IMR-90 (cell line): ENCODE data around the gene TBX15. TPM values are rescaled to one million over a fixed set of nuclear protein-coding genes. Genes with fewer than 3 reads are reported as not detected.

Experiments used
- ATAC-seq: fragments of 200-7000 bp; cut with Tn5 transposase; 2 replicates; pipeline ENCODE4 v1.9.1; 2020; ENCODE audit warnings: low read depth, mild to moderate bottlenecking, moderate library complexity
- BruUV-seq: library from RNA; stranded (reverse); fragments of 400-500 nt; replicated peaks from 2 replicates; lab custom pipeline; 2021; lab: Mats Ljungman, UMichigan
- CTCF ChIA-PET: fragments of 300-600 bp; formaldehyde crosslinking; extraction: SDS; loops from one replicate; lab custom pipeline; 2021; ENCODE audit warnings: antibody characterized with exemption; lab: Yijun Ruan, JAX
- POLR2A ChIA-PET: fragments of 300-600 bp; sonication (Branson Sonifier 250); formaldehyde crosslinking; loops from one replicate; lab custom pipeline; 2022; ENCODE audit warnings: antibody characterized with exemption; ENCODE audit not compliant: unreplicated experiment; lab: Charles Lee
- DNase-seq: peaks from one replicate; pipeline ENCODE4 v3.0.0; 2013
- H2AFZ ChIP-seq: replicated peaks from 2 replicates; pipeline ENCODE3; 2013; ENCODE audit warnings: low read length, mild to moderate bottlenecking; ENCODE audit not compliant: poor library complexity
- H2AK5ac ChIP-seq: 2 replicates; pipeline ENCODE4 v1.6.1; 2013; ENCODE audit warnings: low read depth, low read length, inconsistent platforms
- H2AK9ac ChIP-seq: replicated peaks from 2 replicates; pipeline ENCODE3; 2013; ENCODE audit warnings: mild to moderate bottlenecking, low read depth, low read length, moderate library complexity; ENCODE audit not compliant: poor library complexity
- H2BK120ac ChIP-seq: 2 replicates; pipeline ENCODE4 v1.6.1; 2013; ENCODE audit warnings: low read depth, low read length, inconsistent platforms
- H2BK15ac ChIP-seq: 3 replicates; pipeline ENCODE4 v1.6.1; 2013; ENCODE audit warnings: low read depth, low read length, inconsistent platforms
- H2BK20ac ChIP-seq: 2 replicates; pipeline ENCODE4 v1.6.1; 2013; ENCODE audit warnings: low read depth, mild to moderate bottlenecking, inconsistent platforms, low read length, moderate library complexity
- H2BK5ac ChIP-seq: 2 replicates; pipeline ENCODE4 v1.6.1; 2013; ENCODE audit warnings: mild to moderate bottlenecking, low read depth, low read length, inconsistent platforms; ENCODE audit not compliant: poor library complexity, severe bottlenecking
- H3K14ac ChIP-seq: replicated peaks from 2 replicates; pipeline ENCODE4 v1.6.1; 2013; ENCODE audit warnings: low read depth, low read length, inconsistent platforms
- H3K18ac ChIP-seq: 2 replicates; pipeline ENCODE4 v1.6.1; 2013; ENCODE audit warnings: low read depth, low read length, control low read depth
- H3K23ac ChIP-seq: 2 replicates; pipeline ENCODE4 v1.6.1; 2013; ENCODE audit warnings: low read depth, low read length, inconsistent platforms
- H3K27ac ChIP-seq: 2 replicates; pipeline ENCODE4 v1.5.1; 2013; ENCODE audit warnings: mild to moderate bottlenecking, control low read depth, low read length; ENCODE audit not compliant: insufficient read depth
- H3K27me3 ChIP-seq: 2 replicates; pipeline ENCODE4 v1.6.1; 2013; ENCODE audit warnings: low read length; ENCODE audit not compliant: control insufficient read depth, insufficient read depth
- H3K36me3 ChIP-seq: 2 replicates; pipeline ENCODE4 v1.6.1; 2013; ENCODE audit warnings: low read length, mixed read lengths; ENCODE audit not compliant: control insufficient read depth, insufficient read depth
- H3K4ac ChIP-seq: 2 replicates; pipeline ENCODE4 v1.6.1; 2013; ENCODE audit warnings: low read depth, low read length, inconsistent platforms
- H3K4me1 ChIP-seq: 2 replicates; pipeline ENCODE4 v1.6.1; 2013; ENCODE audit warnings: low read length, mixed read lengths; ENCODE audit not compliant: control insufficient read depth, insufficient read depth
- H3K4me2 ChIP-seq: 2 replicates; pipeline ENCODE4 v1.6.1; 2013; ENCODE audit warnings: low read depth, mild to moderate bottlenecking, control low read depth, low read length, moderate library complexity
- H3K4me3 ChIP-seq: 2 replicates; pipeline ENCODE4 v1.5.1; 2013; ENCODE audit warnings: low read depth, mild to moderate bottlenecking, control low read depth, low read length, moderate library complexity; ENCODE audit not compliant: insufficient read depth
- H3K56ac ChIP-seq: 2 replicates; pipeline ENCODE4 v1.6.1; 2013; ENCODE audit warnings: low read length, inconsistent platforms; ENCODE audit not compliant: insufficient read depth; ENCODE audit errors: extremely low read depth
- H3K79me1 ChIP-seq, 2 experiments: 2 replicates each; pipeline ENCODE4 v1.6.1; 2013; ENCODE audit warnings: low read length in 2 of 2, inconsistent platforms in 1 of 2, low read depth in 1 of 2
- H3K9ac ChIP-seq: 2 replicates; pipeline ENCODE4 v1.6.1; 2013; ENCODE audit warnings: low read depth, low read length, control low read depth
- H3K9me1 ChIP-seq: 2 replicates; pipeline ENCODE4 v1.6.1; 2013; ENCODE audit warnings: low read length, inconsistent platforms; ENCODE audit not compliant: insufficient read depth
- H3K9me3 ChIP-seq: 2 replicates; pipeline ENCODE4 v1.6.1; 2013; ENCODE audit warnings: low read length; ENCODE audit not compliant: control insufficient read depth, insufficient read depth
- H4K20me1 ChIP-seq: 2 replicates; pipeline ENCODE4 v1.6.1; 2013; ENCODE audit warnings: low read length, inconsistent platforms; ENCODE audit not compliant: insufficient read depth
- H4K5ac ChIP-seq: 2 replicates; pipeline ENCODE4 v1.6.1; 2013; ENCODE audit warnings: mild to moderate bottlenecking, low read depth, low read length, control low read depth
- H4K8ac ChIP-seq, 2 experiments: 2 replicates each; pipeline ENCODE4 v1.6.1; 2013; ENCODE audit warnings: low read depth in 2 of 2, low read length in 2 of 2, control low read depth in 1 of 2, inconsistent platforms in 1 of 2
- H4K91ac ChIP-seq: 2 replicates; pipeline ENCODE4 v1.6.1; 2013; ENCODE audit warnings: low read depth, low read length, inconsistent platforms; ENCODE audit not compliant: insufficient read depth
- BHLHE40 ChIP-seq: fragments of 150-350 bp; IDR thresholded peaks from 2 replicates; pipeline ENCODE4 v1.6.1; 2016; ENCODE audit warnings: mild to moderate bottlenecking, low read depth, low read length
- CEBPB ChIP-seq: IDR thresholded peaks from 2 replicates; pipeline ENCODE4 v1.6.1; 2012; ENCODE audit warnings: low read depth, low read length, improper control_type of control experiment
- CHD1 ChIP-seq: IDR thresholded peaks from 2 replicates; pipeline ENCODE4 v1.6.1; 2012; ENCODE audit warnings: low read depth, low read length, improper control_type of control experiment
- FOS ChIP-seq: fragments of 150-350 bp; IDR thresholded peaks from 2 replicates; pipeline ENCODE4 v1.6.1; 2016; ENCODE audit warnings: low read depth, low read length
- MAFK ChIP-seq: IDR thresholded peaks from 2 replicates; pipeline ENCODE4 v1.6.1; 2012; ENCODE audit warnings: low read depth, low read length, improper control_type of control experiment
- MAZ ChIP-seq: IDR thresholded peaks from 2 replicates; pipeline ENCODE4 v1.6.1; 2012; ENCODE audit warnings: low read depth, mild to moderate bottlenecking, low read length, improper control_type of control experiment, moderate library complexity, borderline replicate concordance
- MXI1 ChIP-seq: IDR thresholded peaks from 2 replicates; pipeline ENCODE4 v1.6.1; 2012; ENCODE audit warnings: low read depth, mild to moderate bottlenecking, low read length, moderate library complexity, borderline replicate concordance
- NFE2L2 ChIP-seq: fragments of 150-350 bp; IDR thresholded peaks from 2 replicates; pipeline ENCODE4 v1.6.1; 2016; ENCODE audit warnings: low read depth, mild to moderate bottlenecking, low read length
- POLR2A ChIP-seq: IDR thresholded peaks from 2 replicates; pipeline ENCODE4 v1.6.1; 2012; ENCODE audit warnings: mild to moderate bottlenecking, low read depth, low read length
- RAD21 ChIP-seq: IDR thresholded peaks from 2 replicates; pipeline ENCODE4 v1.6.1; 2012; ENCODE audit warnings: low read length, improper control_type of control experiment
- RCOR1 ChIP-seq: IDR thresholded peaks from 2 replicates; pipeline ENCODE4 v1.6.1; 2012; ENCODE audit warnings: mild to moderate bottlenecking, low read length, improper control_type of control experiment; ENCODE audit not compliant: insufficient replicate concordance
- RFX5 ChIP-seq: IDR thresholded peaks from 2 replicates; pipeline ENCODE4 v1.8.0; 2012; ENCODE audit warnings: low read depth, mild to moderate bottlenecking, low read length, moderate library complexity
- SMC3 ChIP-seq: fragments of 150-350 bp; IDR thresholded peaks from 2 replicates; pipeline ENCODE4 v1.6.1; 2016; ENCODE audit warnings: low read depth, mild to moderate bottlenecking, antibody characterized with exemption, low read length, moderate library complexity
- dilution Hi-C: fragments of 300-500 bp; cut with HindIII; formaldehyde crosslinking; loops from one replicate; pipeline ENCODE4 v1.14.3; 2018; ENCODE audit warnings: low sequenced_read_pairs; ENCODE audit not compliant: unreplicated experiment
- in situ Hi-C: fragments of 300-500 bp; cut with MboI; formaldehyde crosslinking; loops from 3 replicates; pipeline ENCODE4 v1.14.3; 2019; ENCODE audit warnings: low sequenced_read_pairs, inconsistent platforms, mixed read lengths
- intact Hi-C: fragments of 100-400 bp; cut with micrococcal nuclease; formaldehyde crosslinking; loops from 2 replicates; pipeline ENCODE4 v1.10.0; 2022
- polyA plus RNA-seq, 3 experiments: library from polyadenylated mRNA; depleted of rRNA; stranded (reverse); fragments of >200 nt; gene quantifications; 2 replicates each; pipeline ENCODE4 v1.2.3, GENCODE V29; 2012; ENCODE audit warnings: low replicate concordance in 1 of 3
- total RNA-seq: library from RNA; depleted of rRNA; stranded (reverse); fragments of >200 nt; gene quantifications from 2 replicates; pipeline ENCODE4 v1.2.3, GENCODE V29; 2012
- TF ChIP-seq, protein P1 (sequence below): fragments of 150-350 bp; IDR thresholded peaks from 2 replicates; pipeline ENCODE4 v1.6.1; 2016; ENCODE audit warnings: low read depth, mild to moderate bottlenecking, low read length, moderate library complexity, borderline replicate concordance
- TF ChIP-seq, protein P2 (sequence below): fragments of 150-350 bp; IDR thresholded peaks from 2 replicates; pipeline ENCODE4 v1.6.1; 2017; ENCODE audit warnings: mild to moderate bottlenecking, antibody characterized with exemption, low read length, low read depth
- TF ChIP-seq, protein P3 (sequence below): conservative IDR thresholded peaks from 2 replicates; pipeline ENCODE4 v1.5.1; 2012; ENCODE audit warnings: mild to moderate bottlenecking, low read depth, low read length, improper control_type of control experiment

TBX15 gene
- total and polyA plus RNA-seq, 2 of the 4 experiments (the other 2 are of a cell fraction), result not detected

DNA sequence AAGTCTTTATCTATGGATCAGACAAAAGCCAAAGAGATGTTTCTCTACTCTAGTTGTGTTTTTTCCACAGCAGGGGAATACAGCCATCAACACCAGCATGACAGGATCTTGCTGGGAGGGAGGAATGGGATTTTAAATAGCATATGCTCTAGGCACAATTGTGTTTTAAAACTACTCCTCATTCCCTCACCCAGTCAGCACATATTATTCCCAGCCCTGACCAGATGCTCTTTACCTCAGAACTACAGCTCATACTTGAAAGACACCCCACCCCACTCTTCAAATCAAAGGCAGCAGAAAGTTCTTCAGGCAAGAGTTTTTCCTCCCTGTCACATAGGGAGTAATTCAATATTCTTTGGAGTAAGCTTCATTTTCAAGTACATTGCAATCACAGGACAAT lies 46.2 kb upstream of the TBX15 start:
- in situ Hi-C loops, result no loop called here

More for the DNA sequence above, 46.2 kb upstream of the TBX15 start:
- Histone ChIP-seq H2BK15ac (no peak overlapping the region), H3K23ac (no peak overlapping the region), H2BK5ac (no peak overlapping the region), H3K4me3 (no peak overlapping the region), H3K27ac (no peak overlapping the region), H4K91ac (no peak overlapping the region), H3K36me3 (peaks cover 3% of the 10 kb centered on the region; the same call in 1 of the 2 replicates), H4K5ac (no peak overlapping the region), H3K14ac (no peak overlapping the region), H2AFZ (no peak overlapping the region), H3K4ac (no peak overlapping the region), H3K9me3 (no peaks in the 10 kb centered on the region), H3K9ac (no peak overlapping the region), H3K56ac (no peak overlapping the region), H3K9me1 (no peaks in the 10 kb centered on the region), H3K79me1 (no peaks in the 10 kb centered on the region), H4K8ac (no peak overlapping the region), H2BK120ac (no peak overlapping the region), H4K20me1 (no peaks in the 10 kb centered on the region), H3K4me1 (no peaks in the 10 kb centered on the region), H3K4me2 (no peak overlapping the region), H3K18ac (no peak overlapping the region), H2AK9ac (no peak overlapping the region), H2AK5ac (no peak overlapping the region), H3K27me3 (no peaks in the 10 kb centered on the region), H2BK20ac (no peak overlapping the region)
- ChIA-PET POLR2A (no interaction called here), CTCF (no interaction called here)
- TF ChIP-seq, protein P1, sequence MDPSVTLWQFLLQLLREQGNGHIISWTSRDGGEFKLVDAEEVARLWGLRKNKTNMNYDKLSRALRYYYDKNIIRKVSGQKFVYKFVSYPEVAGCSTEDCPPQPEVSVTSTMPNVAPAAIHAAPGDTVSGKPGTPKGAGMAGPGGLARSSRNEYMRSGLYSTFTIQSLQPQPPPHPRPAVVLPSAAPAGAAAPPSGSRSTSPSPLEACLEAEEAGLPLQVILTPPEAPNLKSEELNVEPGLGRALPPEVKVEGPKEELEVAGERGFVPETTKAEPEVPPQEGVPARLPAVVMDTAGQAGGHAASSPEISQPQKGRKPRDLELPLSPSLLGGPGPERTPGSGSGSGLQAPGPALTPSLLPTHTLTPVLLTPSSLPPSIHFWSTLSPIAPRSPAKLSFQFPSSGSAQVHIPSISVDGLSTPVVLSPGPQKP, result no peak
- TF ChIP-seq RAD21 (no peak), MAZ (no peak), SMC3 (no peak), RCOR1 (no peak), CHD1 (no peak), MAFK (no peak), RFX5 (no peak), CEBPB (no peak), FOS (no peak), POLR2A (no peak), MXI1 (no peak), NFE2L2 (no peak), BHLHE40 (no peak)
- TF ChIP-seq, protein P2, sequence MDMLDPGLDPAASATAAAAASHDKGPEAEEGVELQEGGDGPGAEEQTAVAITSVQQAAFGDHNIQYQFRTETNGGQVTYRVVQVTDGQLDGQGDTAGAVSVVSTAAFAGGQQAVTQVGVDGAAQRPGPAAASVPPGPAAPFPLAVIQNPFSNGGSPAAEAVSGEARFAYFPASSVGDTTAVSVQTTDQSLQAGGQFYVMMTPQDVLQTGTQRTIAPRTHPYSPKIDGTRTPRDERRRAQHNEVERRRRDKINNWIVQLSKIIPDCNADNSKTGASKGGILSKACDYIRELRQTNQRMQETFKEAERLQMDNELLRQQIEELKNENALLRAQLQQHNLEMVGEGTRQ, result no peak
- TF ChIP-seq, protein P3, sequence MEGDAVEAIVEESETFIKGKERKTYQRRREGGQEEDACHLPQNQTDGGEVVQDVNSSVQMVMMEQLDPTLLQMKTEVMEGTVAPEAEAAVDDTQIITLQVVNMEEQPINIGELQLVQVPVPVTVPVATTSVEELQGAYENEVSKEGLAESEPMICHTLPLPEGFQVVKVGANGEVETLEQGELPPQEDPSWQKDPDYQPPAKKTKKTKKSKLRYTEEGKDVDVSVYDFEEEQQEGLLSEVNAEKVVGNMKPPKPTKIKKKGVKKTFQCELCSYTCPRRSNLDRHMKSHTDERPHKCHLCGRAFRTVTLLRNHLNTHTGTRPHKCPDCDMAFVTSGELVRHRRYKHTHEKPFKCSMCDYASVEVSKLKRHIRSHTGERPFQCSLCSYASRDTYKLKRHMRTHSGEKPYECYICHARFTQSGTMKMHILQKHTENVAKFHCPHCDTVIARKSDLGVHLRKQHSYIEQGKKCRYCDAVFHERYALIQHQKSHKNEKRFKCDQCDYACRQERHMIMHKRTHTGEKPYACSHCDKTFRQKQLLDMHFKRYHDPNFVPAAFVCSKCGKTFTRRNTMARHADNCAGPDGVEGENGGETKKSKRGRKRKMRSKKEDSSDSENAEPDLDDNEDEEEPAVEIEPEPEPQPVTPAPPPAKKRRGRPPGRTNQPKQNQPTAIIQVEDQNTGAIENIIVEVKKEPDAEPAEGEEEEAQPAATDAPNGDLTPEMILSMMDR, result no peak
- intact Hi-C loops, result no loop called here
- dilution Hi-C loops, result no loop called here
- BruUV-seq, result no TSS peak
- ATAC-seq, result no peak
- DNase-seq, result no peak
